GM23338 (cell line): ENCODE data around the gene CNGA1. TPM values are rescaled to one million over a fixed set of nuclear protein-coding genes. Genes with fewer than 3 reads are reported as not detected.

Source experiments
- ATAC-seq: fragments of 200-7000 bp; cut with Tn5 transposase; 3 replicates; pipeline ENCODE4 v1.9.1; 2020
- DNase-seq: peaks from one replicate; pipeline ENCODE4 v3.0.0-alpha.2; 2015; ENCODE audit warnings: low spot score
- H2AFZ ChIP-seq: fragments of 200-600 bp; sonication (generic); 2 replicates; pipeline ENCODE4 v1.8.0; 2016; ENCODE audit warnings: antibody characterized with exemption, mild to moderate bottlenecking, moderate library complexity
- H3F3A ChIP-seq: fragments of 200-600 bp; sonication (generic); replicated peaks from 2 replicates; pipeline ENCODE4 v1.8.0; 2017; ENCODE audit warnings: antibody characterized with exemption, mixed run types, low read depth
- H3K27ac ChIP-seq: fragments of 200-600 bp; sonication (generic); 2 replicates; pipeline ENCODE4 v1.6.1; 2016; ENCODE audit warnings: low read depth
- H3K27me3 ChIP-seq: fragments of 200-600 bp; sonication (generic); 2 replicates; pipeline ENCODE4 v1.8.0; 2016; ENCODE audit warnings: mild to moderate bottlenecking, mixed run types, moderate library complexity; ENCODE audit not compliant: insufficient read depth
- H3K36me3 ChIP-seq: fragments of 200-600 bp; sonication (generic); 2 replicates; pipeline ENCODE4 v1.8.0; 2016; ENCODE audit warnings: mild to moderate bottlenecking; ENCODE audit not compliant: insufficient read depth
- H3K4me1 ChIP-seq: fragments of 200-600 bp; sonication (generic); 2 replicates; pipeline ENCODE4 v1.8.0; 2016; ENCODE audit warnings: mild to moderate bottlenecking, moderate library complexity; ENCODE audit not compliant: insufficient read depth
- H3K4me2 ChIP-seq: fragments of 200-600 bp; sonication (generic); 2 replicates; pipeline ENCODE4 v1.7.1; 2017; ENCODE audit warnings: mixed run types
- H3K4me3 ChIP-seq: fragments of 200-600 bp; sonication (generic); 2 replicates; pipeline ENCODE4 v1.6.1; 2016; ENCODE audit warnings: mixed run types
- H3K79me2 ChIP-seq: fragments of 200-600 bp; sonication (generic); replicated peaks from 2 replicates; pipeline ENCODE4 v1.8.0; 2017; ENCODE audit warnings: mild to moderate bottlenecking; ENCODE audit not compliant: insufficient read depth
- H3K9me2 ChIP-seq: fragments of 200-600 bp; sonication (generic); 2 replicates; pipeline ENCODE4 v1.8.0; 2017; ENCODE audit not compliant: insufficient read depth
- H4K20me1 ChIP-seq: fragments of 200-600 bp; sonication (generic); replicated peaks from 2 replicates; pipeline ENCODE4 v1.8.0; 2017; ENCODE audit warnings: mild to moderate bottlenecking; ENCODE audit not compliant: insufficient read depth
- H3K27ac Mint-ChIP-seq: 2 replicates; pipeline ENCODE4 v1.8.0; 2020; ENCODE audit warnings: inconsistent platforms, mild to moderate bottlenecking, moderate library complexity, mixed read lengths
- H3K27me3 Mint-ChIP-seq: 3 replicates; pipeline ENCODE4 v1.8.0; 2022; ENCODE audit warnings: low read depth, mild to moderate bottlenecking, moderate library complexity, mixed read lengths, inconsistent platforms; ENCODE audit not compliant: insufficient read depth, poor library complexity
- H3K36me3 Mint-ChIP-seq: 3 replicates; pipeline ENCODE4 v1.8.0; 2021; ENCODE audit warnings: low read depth, mild to moderate bottlenecking, inconsistent platforms, moderate library complexity, mixed read lengths
- H3K4me1 Mint-ChIP-seq: 3 replicates; pipeline ENCODE4 v1.8.0; 2020; ENCODE audit warnings: mild to moderate bottlenecking, inconsistent platforms, mixed read lengths
- H3K4me3 Mint-ChIP-seq: 3 replicates; pipeline ENCODE4 v1.8.0; 2021; ENCODE audit warnings: moderate library complexity, mild to moderate bottlenecking, inconsistent platforms, mixed read lengths
- H3K9me3 Mint-ChIP-seq: 3 replicates; pipeline ENCODE4 v1.8.0; 2020; ENCODE audit warnings: moderate library complexity, mild to moderate bottlenecking, inconsistent platforms, mixed read lengths
- CREB1 ChIP-seq: fragments of 250-450 bp; sonication (Bioruptor Pico); IDR thresholded peaks from 2 replicates; pipeline ENCODE4 v1.5.0; 2020; ENCODE audit warnings: low read depth, mild to moderate bottlenecking, moderate library complexity
- EZH2 ChIP-seq: fragments of 200-600 bp; sonication (generic); IDR thresholded peaks from one replicate; pipeline ENCODE4 v1.8.0; 2017; ENCODE audit warnings: antibody characterized with exemption, mild to moderate bottlenecking, low read depth; ENCODE audit not compliant: unreplicated experiment
- POLR2AphosphoS5 ChIP-seq: IDR thresholded peaks from 2 replicates; pipeline ENCODE4 v1.6.1; 2016; ENCODE audit warnings: antibody characterized with exemption, low read depth
- STAT1 ChIP-seq: IDR thresholded peaks from one replicate; pipeline ENCODE4 v1.6.1; 2016; ENCODE audit warnings: antibody characterized with exemption; ENCODE audit not compliant: unreplicated experiment
- ZNF114 ChIP-seq: fragments of 250-450 bp; sonication (Bioruptor Pico); IDR thresholded peaks from 2 replicates; pipeline ENCODE4 v1.5.0; 2020; ENCODE audit warnings: mild to moderate bottlenecking, moderate library complexity
- polyA plus RNA-seq: library from polyadenylated mRNA; unstranded; fragments of >200 nt; fragmentation: Nextera tagmentation; extraction: Ambion mirVana; gene quantifications from 2 replicates; pipeline ENCODE4 v1.2.1, GENCODE V29; 2016
- total RNA-seq: library from RNA; depleted of rRNA; stranded (reverse); fragments of >200 nt; shearing (Covaris generic); gene quantifications from 2 replicates; pipeline ENCODE4 v1.2.3, GENCODE V29; 2014
- TF ChIP-seq, protein P1 (sequence below): IDR thresholded peaks from 2 replicates; pipeline ENCODE4 v1.6.1; 2016; ENCODE audit warnings: antibody characterized with exemption
- TF ChIP-seq, protein P2 (sequence below): fragments of 250-450 bp; sonication (Bioruptor Pico); IDR thresholded peaks from 2 replicates; pipeline ENCODE4 v1.5.0; 2020; ENCODE audit warnings: mild to moderate bottlenecking, moderate library complexity

CNGA1 gene
- total and polyA plus RNA-seq, 2 experiments from 2014 or later, result 3.3 to 4.9 TPM

DNA sequence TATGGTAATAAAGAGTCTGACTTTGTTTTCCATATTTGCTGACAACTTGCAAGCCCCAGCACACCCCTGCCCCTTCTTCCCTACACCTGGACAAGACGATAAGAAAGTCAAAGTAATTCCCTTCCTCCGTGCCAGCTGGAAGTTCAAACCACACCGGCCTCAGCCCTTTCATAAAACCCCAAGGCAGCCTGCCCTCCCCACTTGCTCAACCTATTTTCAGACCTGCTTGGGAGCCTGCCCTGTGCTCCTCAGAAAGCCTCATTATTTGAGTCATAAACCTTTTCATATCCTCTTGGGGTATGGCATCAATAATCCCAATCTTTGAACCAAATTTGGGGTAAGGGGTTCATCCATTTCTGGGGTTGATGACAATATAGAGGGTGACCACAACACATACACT is 29.6 kb upstream of the CNGA1 start (continued):
- TF ChIP-seq CREB1 (no peak), ZNF114 (no peak)
- TF ChIP-seq, protein P1, sequence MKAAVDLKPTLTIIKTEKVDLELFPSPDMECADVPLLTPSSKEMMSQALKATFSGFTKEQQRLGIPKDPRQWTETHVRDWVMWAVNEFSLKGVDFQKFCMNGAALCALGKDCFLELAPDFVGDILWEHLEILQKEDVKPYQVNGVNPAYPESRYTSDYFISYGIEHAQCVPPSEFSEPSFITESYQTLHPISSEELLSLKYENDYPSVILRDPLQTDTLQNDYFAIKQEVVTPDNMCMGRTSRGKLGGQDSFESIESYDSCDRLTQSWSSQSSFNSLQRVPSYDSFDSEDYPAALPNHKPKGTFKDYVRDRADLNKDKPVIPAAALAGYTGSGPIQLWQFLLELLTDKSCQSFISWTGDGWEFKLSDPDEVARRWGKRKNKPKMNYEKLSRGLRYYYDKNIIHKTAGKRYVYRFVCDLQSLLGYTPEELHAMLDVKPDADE, result no peak
- TF ChIP-seq, protein P2, sequence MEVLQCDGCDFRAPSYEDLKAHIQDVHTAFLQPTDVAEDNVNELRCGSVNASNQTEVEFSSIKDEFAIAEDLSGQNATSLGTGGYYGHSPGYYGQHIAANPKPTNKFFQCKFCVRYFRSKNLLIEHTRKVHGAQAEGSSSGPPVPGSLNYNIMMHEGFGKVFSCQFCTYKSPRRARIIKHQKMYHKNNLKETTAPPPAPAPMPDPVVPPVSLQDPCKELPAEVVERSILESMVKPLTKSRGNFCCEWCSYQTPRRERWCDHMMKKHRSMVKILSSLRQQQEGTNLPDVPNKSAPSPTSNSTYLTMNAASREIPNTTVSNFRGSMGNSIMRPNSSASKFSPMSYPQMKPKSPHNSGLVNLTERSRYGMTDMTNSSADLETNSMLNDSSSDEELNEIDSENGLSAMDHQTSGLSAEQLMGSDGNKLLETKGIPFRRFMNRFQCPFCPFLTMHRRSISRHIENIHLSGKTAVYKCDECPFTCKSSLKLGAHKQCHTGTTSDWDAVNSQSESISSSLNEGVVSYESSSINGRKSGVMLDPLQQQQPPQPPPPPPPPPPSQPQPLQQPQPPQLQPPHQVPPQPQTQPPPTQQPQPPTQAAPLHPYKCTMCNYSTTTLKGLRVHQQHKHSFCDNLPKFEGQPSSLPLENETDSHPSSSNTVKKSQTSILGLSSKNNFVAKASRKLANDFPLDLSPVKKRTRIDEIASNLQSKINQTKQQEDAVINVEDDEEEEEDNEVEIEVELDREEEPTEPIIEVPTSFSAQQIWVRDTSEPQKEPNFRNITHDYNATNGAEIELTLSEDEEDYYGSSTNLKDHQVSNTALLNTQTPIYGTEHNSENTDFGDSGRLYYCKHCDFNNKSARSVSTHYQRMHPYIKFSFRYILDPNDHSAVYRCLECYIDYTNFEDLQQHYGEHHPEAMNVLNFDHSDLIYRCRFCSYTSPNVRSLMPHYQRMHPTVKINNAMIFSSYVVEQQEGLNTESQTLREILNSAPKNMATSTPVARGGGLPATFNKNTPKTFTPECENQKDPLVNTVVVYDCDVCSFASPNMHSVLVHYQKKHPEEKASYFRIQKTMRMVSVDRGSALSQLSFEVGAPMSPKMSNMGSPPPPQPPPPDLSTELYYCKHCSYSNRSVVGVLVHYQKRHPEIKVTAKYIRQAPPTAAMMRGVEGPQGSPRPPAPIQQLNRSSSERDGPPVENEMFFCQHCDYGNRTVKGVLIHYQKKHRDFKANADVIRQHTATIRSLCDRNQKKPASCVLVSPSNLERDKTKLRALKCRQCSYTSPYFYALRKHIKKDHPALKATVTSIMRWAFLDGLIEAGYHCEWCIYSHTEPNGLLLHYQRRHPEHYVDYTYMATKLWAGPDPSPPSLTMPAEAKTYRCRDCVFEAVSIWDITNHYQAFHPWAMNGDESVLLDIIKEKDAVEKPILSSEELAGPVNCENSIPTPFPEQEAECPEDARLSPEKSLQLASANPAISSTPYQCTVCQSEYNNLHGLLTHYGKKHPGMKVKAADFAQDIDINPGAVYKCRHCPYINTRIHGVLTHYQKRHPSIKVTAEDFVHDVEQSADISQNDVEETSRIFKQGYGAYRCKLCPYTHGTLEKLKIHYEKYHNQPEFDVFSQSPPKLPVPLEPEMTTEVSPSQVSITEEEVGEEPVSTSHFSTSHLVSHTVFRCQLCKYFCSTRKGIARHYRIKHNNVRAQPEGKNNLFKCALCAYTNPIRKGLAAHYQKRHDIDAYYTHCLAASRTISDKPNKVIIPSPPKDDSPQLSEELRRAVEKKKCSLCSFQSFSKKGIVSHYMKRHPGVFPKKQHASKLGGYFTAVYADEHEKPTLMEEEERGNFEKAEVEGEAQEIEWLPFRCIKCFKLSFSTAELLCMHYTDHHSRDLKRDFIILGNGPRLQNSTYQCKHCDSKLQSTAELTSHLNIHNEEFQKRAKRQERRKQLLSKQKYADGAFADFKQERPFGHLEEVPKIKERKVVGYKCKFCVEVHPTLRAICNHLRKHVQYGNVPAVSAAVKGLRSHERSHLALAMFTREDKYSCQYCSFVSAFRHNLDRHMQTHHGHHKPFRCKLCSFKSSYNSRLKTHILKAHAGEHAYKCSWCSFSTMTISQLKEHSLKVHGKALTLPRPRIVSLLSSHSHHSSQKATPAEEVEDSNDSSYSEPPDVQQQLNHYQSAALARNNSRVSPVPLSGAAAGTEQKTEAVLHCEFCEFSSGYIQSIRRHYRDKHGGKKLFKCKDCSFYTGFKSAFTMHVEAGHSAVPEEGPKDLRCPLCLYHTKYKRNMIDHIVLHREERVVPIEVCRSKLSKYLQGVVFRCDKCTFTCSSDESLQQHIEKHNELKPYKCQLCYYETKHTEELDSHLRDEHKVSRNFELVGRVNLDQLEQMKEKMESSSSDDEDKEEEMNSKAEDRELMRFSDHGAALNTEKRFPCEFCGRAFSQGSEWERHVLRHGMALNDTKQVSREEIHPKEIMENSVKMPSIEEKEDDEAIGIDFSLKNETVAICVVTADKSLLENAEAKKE (CRISPR knock-in tag), result no peak

DNA sequence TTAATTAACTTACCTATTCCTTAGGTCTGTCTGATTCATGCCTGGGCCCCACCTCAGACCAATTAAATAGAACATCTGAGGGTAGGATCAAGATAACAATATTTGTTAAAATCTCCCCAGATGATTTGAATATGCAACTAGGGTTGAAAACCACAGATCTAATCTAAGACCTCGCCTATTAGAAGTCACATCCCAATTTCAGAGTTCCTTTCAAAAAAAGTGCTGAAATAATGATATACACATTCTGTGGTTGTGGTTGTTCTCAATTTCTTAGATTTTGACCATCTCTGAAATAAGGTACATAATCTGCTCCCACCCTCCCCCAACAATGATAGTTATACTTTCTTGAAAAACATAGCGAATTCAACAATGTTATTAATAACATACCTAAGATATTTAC is 27.8 kb upstream of the CNGA1 start:
- no peak overlapping the region for H3K4me3 Mint-ChIP-seq
- ATAC-seq (no peak), DNase-seq (no peak)
- no peaks in the 10 kb centered on the region for H3K9me3 Mint-ChIP-seq
- no peaks in the 10 kb centered on the region for H3K27me3 ChIP-seq
- H3K4me1 ChIP-seq, result peaks cover 13% of the 10 kb centered on the region; the same call in 1 of the 2 replicates
- no peak overlapping the region for H3K4me2 ChIP-seq
- H3K27me3 Mint-ChIP-seq, result peaks cover 2% of the 10 kb centered on the region
- H3K27ac Mint-ChIP-seq, result no peak overlapping the region
- H3K9me2 ChIP-seq, result 0 out of 2 replicates have a peak, but pooled peaks cover 5% of the 10 kb centered on the region
- H3F3A ChIP-seq, result 0 out of 2 replicates have a peak, but pooled peaks cover 5% of the 10 kb centered on the region
- no peaks in the 10 kb centered on the region; the same call in 2 of the 3 replicates for H3K36me3 Mint-ChIP-seq
- H3K79me2 ChIP-seq, result no peaks in the 10 kb centered on the region
- no peak overlapping the region for H3K4me3 ChIP-seq
- peaks cover 19% of the 10 kb centered on the region for H3K4me1 Mint-ChIP-seq
- no peak overlapping the region for H2AFZ ChIP-seq
- H3K36me3 ChIP-seq, result no peaks in the 10 kb centered on the region
- no peaks in the 10 kb centered on the region for H4K20me1 ChIP-seq
- no peak overlapping the region for H3K27ac ChIP-seq
- TF ChIP-seq, protein P1, result no peak
- TF ChIP-seq, protein P2 (CRISPR knock-in tag), result no peak
- no peak for TF ChIP-seq CREB1
- TF ChIP-seq ZNF114, result no peak
- no peak for TF ChIP-seq STAT1
- no peak for TF ChIP-seq EZH2
- TF ChIP-seq POLR2AphosphoS5, result no peak
